Cerebellar cortex (tissue), 1 donor: ENCODE results near the gene NLK.
"Not testable (repeated sequence)": the region's sequence is repeated elsewhere in the genome, so short reads cannot be mapped to it uniquely, and the experiment has no call there.

ENCODE experiments used
- DNase-seq: peaks from one replicate; pipeline ENCODE4 v3.0.0-alpha.2; 2015; ENCODE audit warnings: low spot score

The NLK gene

GRCh38 chr17:28196636-28197035 is 154.2 kb downstream of the NLK start:
- DNase-seq = no peak

DNA sequence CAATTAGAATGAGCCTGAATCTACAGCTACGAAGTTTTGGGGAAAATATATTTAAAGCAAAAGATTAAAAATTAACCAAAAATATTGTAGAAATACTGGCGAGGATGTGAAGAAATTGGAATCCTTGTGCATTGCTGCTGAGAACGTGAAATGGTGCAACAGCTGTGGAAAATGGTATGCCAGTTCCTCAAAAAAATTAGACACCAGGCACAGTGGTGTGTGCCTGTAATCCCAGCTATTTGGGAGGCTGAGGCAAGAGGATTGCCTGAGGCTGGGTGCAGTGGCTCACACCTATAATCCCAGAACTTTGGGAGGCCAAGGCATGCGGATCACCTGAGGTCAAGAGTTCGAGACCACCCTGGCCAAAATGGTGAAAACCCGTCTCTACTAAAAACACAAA is 156.6 kb downstream of the NLK start:
- DNase-seq = no peak

GRCh38 chr17:28199728-28200127 is 157.3 kb downstream of the NLK start:
- DNase-seq = no peak

DNA sequence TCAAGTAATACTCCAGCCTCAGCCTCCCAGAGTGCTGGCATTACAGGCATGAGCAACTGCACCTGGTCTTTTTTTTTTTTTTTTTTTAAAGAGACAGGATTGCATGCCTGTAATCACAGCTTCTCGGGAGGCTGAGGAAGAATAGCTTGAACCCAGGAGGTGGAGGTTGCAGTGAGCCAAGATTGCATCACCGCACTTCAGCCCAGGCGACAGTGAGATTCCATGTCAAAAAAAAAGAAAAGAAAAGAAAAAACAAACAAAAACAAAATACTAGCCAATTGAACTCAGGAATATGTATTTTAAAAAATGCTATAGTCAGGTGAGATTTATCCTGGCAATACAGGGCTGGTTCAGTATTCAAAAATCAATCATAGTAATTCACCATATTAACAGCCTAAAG is 158.8 kb downstream of the NLK start:
- DNase-seq = no peak

DNA sequence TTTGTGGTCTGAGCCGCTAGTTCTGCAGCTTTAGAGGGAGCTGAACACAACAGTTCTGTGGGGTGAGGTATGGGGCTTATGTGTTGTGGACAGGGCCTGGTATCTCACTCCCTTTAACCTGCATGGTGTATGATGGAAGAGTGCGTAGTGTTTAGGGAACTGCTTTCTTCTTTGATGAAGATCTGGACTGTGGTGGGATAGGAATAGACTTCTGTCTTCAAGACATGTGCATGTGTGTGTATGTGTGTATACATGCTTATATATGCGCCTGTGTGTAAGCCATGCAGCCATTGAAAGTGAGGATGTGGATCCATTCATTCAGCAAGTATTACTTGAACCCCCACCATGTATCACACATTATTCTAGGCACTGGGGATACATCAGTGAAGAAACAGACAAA is 161.8 kb downstream of the NLK start:
- no peak for DNase-seq

DNA sequence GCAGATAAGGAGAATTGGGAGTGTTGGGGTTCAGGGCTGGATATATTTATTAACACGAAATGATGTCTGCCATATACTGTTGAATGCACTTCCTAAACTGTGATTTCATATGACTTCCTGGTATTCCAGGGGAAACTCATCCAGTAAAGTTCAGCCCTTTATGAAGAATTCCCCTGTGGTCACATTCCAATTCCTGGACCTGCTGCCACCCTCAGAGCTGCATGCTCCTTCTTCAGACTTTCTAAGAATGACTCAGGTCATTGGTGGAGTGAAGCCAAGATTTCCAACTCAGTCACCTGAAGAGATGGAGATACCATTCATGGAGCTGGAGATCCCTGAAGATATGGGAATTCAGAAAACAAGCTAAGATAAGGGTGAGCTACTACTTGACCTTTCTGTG is 162.3 kb downstream of the NLK start:
- no peak for DNase-seq

- DNase-seq = no peak
Measured at GRCh38 chr17:28206292-28206691, 163.8 kb downstream of the NLK start.

- no peak for DNase-seq
Measured at GRCh38 chr17:28211811-28212210, 169.3 kb downstream of the NLK start.

DNA sequence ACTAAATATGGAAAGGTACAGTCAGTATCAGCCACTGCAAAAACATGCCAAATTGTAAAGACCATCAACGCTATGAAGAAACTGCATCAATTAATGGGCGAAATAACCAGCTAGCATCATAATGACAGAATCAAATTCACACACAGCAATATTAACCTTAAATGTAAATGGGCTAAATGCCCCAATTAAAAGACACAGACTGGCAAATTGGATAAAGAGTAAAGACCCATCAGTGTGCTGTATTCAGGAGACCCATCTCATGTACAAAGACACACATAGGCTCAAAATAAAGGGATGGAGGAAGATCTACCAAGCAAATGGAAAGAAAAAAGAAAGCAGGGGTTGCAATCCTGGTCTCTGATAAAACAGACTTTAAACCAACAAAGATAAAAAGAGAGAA is 171.1 kb downstream of the NLK start:
- DNase-seq = not testable (repeated sequence)

GRCh38 chr17:28216052-28216451 is 173.6 kb downstream of the NLK start:
- DNase-seq = no peak

- no peak for DNase-seq
Measured at GRCh38 chr17:28216528-28216927, 174.1 kb downstream of the NLK start.

DNA sequence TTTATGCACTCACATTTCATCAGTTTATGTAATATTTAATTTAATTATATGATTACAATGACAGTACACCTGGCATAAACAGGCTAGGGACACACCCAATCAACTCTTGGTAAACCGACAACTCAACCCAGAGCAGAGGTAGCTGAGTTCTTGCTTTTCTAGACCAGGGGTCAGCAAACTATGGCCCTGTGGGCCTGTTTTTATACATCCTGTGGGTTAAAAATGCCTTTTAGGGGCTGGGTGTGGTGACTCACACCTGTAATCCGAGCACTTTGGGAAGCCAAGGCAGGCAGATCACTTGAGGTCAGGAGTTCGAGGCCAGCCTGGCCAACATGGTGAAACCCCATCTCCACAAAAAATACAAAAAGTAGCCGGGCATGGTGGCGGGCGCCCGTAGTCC is 177.3 kb downstream of the NLK start:
- no peak for DNase-seq

DNA sequence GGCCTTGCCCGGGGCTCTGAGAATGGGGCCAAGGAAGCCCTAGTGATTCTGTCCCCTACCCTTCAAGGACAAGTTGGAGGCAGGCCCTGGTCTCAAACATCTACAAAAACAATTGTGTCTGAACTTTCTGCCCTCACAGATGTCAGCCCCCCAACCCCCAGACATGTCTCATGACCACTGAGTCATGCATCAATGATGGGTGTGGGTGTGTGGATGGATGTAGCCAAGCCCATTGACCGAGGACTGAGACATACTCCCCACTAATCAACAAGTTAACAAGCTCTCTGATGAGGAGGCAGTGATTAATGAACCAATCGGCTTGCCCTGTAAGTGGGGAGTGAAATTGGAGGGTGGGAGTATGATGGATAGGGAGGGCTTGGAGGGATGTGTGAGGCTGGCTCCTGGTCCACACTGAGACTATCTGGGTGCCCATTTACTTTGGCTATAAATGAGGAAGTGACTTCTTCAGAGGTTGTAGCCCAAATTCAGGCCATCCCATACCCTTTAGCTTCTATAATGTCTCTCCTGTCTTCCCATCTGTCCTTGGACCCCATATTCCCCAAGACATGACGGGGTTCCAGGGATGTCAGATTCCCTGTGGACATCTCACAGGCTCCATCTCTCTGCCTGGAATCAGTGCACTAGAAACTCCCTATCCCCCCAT is 179.4 kb downstream of the NLK start:
- no peak for DNase-seq

GRCh38 chr17:28225271-28225670 is 182.8 kb downstream of the NLK start:
- no peak for DNase-seq

DNA sequence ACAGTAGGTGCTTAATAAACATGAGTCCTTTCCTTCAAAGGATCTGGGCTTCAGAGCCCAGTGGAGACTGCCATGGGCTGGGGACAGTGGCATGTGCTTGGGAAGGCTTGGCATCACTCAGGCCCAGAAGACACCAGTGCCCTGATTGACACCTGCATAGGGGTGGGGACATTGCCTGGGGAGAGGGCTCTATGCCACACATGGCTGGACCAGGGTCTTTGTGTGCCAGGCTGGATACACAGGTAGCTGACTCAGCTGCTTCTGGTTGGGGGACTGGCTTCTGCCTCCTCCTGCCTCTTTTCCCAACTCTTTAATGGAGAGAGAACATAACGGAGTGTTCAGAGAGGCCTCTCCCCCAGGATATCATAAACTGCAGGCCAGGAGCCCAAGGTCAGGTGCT is 183.4 kb downstream of the NLK start:
- DNase-seq = no peak

DNA sequence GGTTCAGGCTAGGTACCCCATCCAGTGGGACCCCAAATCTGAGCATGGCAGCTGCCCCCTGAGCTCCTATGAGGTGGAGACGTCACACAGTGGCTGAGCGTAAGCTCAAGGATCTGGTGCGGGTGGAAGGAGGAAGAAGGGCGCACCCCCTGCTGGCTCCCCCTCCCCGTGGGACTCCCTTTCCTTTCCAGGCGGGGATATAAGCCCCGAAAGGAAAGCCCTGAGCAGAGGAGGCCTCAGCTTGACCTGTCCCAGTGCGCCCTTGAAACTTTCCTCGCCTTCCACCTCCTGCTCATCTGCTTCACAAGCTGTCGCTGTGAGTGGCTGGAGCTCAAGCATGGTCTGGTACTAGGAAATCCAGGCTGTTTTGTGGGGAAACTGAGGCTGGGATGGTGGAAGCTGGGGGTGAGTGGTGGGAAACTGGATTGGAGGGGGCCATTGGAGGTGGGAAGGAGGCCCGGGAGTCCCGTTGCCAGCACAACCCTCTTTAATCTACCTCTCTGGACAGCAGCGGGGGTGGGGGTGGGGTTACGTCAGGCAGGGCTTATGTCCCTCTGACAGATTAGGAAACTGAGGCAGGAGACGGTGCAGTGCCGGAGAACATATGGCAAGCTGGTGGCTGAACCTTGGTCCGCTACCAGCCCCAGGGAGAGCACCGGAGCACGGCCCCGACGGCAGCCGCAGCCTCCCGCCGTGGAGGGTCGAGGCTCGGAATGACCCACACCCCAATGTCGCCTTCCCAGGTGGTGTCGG is 184.3 kb downstream of the NLK start:
- DNase-seq = no peak

DNA sequence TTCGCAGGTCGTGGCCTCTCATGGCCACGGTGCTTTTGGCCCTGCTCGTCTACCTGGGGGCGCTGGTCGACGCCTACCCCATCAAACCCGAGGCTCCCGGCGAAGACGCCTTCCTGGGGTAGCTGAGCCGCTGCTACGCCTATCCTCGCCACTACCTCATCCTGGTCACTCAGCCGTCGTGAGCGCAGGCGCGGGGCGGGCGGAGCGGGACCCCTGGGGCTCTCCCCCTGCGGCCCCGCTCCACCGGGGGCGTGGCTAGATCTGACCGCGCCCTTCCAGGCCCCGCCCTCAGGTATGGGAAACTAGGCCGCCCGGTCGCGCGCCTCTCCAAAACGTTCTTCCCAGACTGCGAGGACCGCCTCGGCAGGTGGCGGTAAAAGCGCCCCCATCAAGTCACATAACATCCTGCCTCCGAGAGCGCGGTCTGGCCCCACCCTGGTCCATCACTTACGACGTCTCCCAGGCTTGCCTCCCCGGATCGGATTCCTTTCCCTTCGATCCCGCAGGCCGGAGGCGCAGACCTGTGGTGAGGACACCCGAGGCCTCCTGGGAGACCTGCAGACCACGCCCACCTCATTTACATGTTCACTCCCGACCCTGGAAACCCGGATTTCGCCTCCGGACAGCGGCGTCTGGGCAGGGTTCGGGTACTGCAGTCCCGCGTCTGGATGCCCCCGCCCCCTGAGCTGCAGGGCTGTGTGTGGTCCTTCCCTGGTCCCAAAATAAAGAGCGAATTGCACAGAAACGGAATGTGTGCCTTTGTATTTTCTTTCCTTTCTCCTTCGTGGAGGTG is 185.0 kb downstream of the NLK start:
- DNase-seq = no peak

DNA sequence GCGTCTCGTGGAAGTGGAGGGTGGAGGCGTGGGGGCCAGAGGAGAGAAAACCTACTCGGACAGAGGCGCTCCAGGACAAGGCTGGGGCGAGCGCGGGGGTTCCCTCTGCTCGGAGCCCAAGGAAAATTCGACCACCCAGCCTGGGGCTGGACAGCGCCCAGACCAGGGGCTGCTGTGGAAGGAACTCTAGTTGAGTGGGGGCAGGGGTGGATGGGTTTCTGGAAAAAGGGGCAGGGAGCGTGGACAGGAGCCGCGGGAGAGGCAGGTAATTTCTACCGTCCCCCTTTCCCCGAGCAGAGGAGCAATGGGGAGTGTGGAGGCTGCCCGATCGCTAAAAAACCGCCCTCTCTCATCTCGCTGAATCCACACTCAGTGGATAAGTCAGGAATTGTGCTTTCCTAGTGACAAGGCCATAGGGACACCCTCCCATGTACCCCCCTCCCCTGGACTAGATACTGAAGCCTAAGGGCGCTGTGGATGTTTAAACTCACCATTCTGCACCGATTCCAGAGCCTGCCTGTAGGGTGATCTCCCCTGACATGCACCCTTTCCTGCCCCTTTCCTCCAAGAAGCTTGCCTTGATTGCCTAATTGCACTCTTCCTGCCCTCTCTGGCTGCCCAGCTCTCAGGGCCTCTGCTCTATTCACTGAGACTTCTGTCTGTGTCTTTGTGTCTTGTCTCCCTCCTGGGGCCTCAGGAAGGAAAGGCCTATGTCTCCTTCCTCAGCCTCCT is 185.8 kb downstream of the NLK start:
- no peak for DNase-seq

DNA sequence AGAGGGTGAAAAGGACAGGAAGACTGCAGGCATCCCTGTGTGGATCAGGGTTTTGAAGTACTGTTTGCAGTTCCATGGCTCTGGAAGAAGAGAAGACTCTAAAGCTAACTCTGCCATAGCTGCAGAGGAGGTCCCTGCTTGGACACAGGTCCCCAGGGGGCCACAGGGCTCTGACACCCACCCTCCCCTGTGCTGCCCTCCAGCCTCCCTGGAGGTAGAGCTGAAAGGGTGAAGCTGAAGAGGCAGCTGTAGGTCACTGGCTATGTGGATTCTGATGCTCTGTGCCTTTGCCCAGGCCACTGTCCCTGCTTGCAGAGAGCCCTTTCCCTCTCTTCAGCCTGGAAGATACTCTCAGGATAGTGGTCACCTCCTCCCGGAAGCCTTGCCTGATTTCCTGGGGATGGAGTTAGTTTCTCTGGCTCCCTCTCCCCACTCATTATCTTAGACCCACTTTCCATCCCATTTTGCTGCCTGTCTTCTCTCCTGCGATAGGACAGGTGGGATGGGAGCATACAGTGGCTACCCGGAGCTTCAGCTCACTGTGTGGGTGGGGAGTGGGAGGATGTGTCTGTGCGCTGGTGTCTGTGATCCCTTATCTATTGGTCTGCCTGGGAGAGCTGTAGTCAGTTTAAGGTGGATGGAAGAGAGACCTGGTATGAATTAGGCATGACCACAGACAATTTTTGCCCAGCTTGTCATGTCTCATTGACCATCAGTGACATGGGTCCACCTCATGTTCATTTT is 186.7 kb downstream of the NLK start:
- no peak for DNase-seq

GRCh38 chr17:28230011-28230410 is 187.5 kb downstream of the NLK start:
- DNase-seq = no peak

DNA sequence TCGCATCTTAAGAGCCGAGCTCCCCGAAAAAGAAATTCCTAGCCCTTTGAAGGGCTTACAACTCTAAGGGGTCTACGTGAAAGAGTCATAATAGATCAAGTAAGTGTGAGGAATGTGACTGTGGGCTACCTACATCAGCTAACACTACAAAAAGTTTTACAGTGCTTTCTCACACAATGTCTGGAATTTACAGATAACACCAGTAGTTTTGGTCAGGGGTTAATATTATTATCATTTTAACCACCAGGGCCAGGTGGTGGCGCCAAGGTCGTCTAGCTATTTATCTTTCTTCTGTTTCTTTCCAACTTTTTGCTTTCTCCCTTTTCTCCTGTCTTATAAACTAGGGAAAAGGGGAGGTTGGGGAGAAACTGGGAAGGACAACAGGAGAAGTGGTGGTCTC is 188.1 kb downstream of the NLK start:
- not testable (repeated sequence) for DNase-seq

DNA sequence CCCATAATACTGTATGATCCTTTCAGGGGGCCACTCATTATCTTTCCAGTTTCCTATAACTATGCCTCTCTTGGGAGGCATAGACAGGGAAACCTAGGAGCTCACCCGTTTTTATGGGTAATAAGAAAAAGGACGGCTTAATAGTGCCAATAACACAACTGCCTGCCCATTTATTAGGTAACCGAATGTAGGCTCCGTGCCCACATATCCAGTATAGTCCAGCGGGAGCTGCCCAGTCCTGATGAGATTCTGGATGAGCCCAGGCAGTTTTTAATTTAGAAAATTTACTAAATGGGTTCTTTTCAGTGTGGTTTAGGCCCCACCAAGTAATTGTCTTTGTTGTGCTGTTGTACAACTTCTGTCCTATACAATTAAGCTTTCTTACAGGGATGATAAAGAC is 189.1 kb downstream of the NLK start:
- DNase-seq = not testable (repeated sequence)
